Endodermal cell (in vitro differentiated cells): ENCODE results near the gene MAML2. TPM values are rescaled to one million over a fixed set of nuclear protein-coding genes. Genes with fewer than 3 reads are reported as not detected.
A peak's percentile ranks its signal among the peaks of the same experiment; 100 is the strongest.

Experiments used
- DNase-seq: peaks from one replicate; pipeline ENCODE4 v3.0.0-alpha.2; 2017
- H3K27ac ChIP-seq: 2 replicates; pipeline ENCODE4 v1.5.1; 2013; ENCODE audit warnings: mild to moderate bottlenecking, low read depth, low read length, moderate library complexity
- H3K27me3 ChIP-seq: 2 replicates; pipeline ENCODE4 v1.6.1; 2013; ENCODE audit warnings: mild to moderate bottlenecking, low read length, moderate library complexity; ENCODE audit not compliant: insufficient read depth, control insufficient read depth, poor library complexity, severe bottlenecking
- H3K36me3 ChIP-seq: 2 replicates; pipeline ENCODE4 v1.7.0; 2013; ENCODE audit warnings: mild to moderate bottlenecking, low read length, moderate library complexity; ENCODE audit not compliant: control insufficient read depth, insufficient read depth
- H3K4me1 ChIP-seq: one replicate; pipeline ENCODE4 v1.7.0; 2013; ENCODE audit warnings: low read length; ENCODE audit not compliant: control insufficient read depth, insufficient read depth
- H3K4me3 ChIP-seq: 2 replicates; pipeline ENCODE4 v1.5.1; 2013; ENCODE audit warnings: mild to moderate bottlenecking, low read length, moderate library complexity
- H3K9ac ChIP-seq: 2 replicates; pipeline ENCODE4 v1.6.1; 2013; ENCODE audit warnings: mild to moderate bottlenecking, low read length, moderate library complexity; ENCODE audit not compliant: poor library complexity, severe bottlenecking; ENCODE audit errors: extremely low read depth
- H3K9me3 ChIP-seq: 2 replicates; pipeline ENCODE4 v1.6.1; 2013; ENCODE audit warnings: mild to moderate bottlenecking, low read length, moderate library complexity; ENCODE audit not compliant: control insufficient read depth
- H3K27ac Mint-ChIP-seq: 2 replicates; pipeline ENCODE4 v1.8.0; 2020; ENCODE audit warnings: mixed read lengths
- H3K27me3 Mint-ChIP-seq: 2 replicates; pipeline ENCODE4 v1.8.0; 2021; ENCODE audit warnings: mild to moderate bottlenecking, mixed read lengths; ENCODE audit not compliant: insufficient read depth
- H3K36me3 Mint-ChIP-seq: 2 replicates; pipeline ENCODE4 v1.8.0; 2020; ENCODE audit warnings: low read depth, mixed read lengths
- H3K4me1 Mint-ChIP-seq: 2 replicates; pipeline ENCODE4 v1.8.0; 2020; ENCODE audit warnings: mixed read lengths
- H3K4me3 Mint-ChIP-seq: 2 replicates; pipeline ENCODE4 v1.8.0; 2020; ENCODE audit warnings: mild to moderate bottlenecking, moderate library complexity, mixed read lengths
- H3K9me3 Mint-ChIP-seq: 2 replicates; pipeline ENCODE4 v1.8.0; 2020; ENCODE audit warnings: mild to moderate bottlenecking, mixed read lengths
- CTCF ChIP-seq: fragments of 200-600 bp; sonication (generic); conservative IDR thresholded peaks from 2 replicates; pipeline ENCODE4 v1.5.0; 2021; ENCODE audit warnings: antibody characterized with exemption, mild to moderate bottlenecking
- WGBS, 2 experiments: methylation state at CpG; one replicate each; pipeline versions ENCODE4 v1.1.5 to v1.1.7; 2013; ENCODE audit warnings: missing lambda C conversion rate in 2 of 2, mixed read lengths in 1 of 2; ENCODE audit not compliant: insufficient coverage in 1 of 2, insufficient read length in 1 of 2; 5-methylcytosine and 5-hydroxymethylcytosine counted together
- total RNA-seq, 2 donors: library from RNA; stranded (reverse); fragmentation: NEBNext Ultra II Directional in 1 of 2; extraction: Animal tissue kit (Norgen Biotek cat#: 25700) in 1 of 2; gene quantifications; 2 replicates in 1 of 2; 3 replicates in 1 of 2; pipeline ENCODE4 v1.2.1, GENCODE V29; 2021

MAML2 gene
- total RNA-seq, 2 donors from 2014 or later = 6.6 to 8.0 TPM

- no peak for TF ChIP-seq CTCF
- Histone ChIP-seq H3K9ac (no peak overlapping the region), H3K36me3 (no peaks in the 10 kb centered on the region), H3K4me3 (no peak overlapping the region), H3K27me3 (no peaks in the 10 kb centered on the region), H3K27ac (peak overlapping the region; percentile 92), H3K4me1 (peaks cover 8% of the 10 kb centered on the region), H3K9me3 (no peaks in the 10 kb centered on the region)
- no peaks in the 10 kb centered on the region for H3K9me3 Mint-ChIP-seq
- H3K27me3 Mint-ChIP-seq = no peaks in the 10 kb centered on the region
- peaks cover 40% of the 10 kb centered on the region for H3K4me1 Mint-ChIP-seq
- no peak for DNase-seq
- no peaks in the 10 kb centered on the region for H3K36me3 Mint-ChIP-seq
- WGBS, 2 experiments = 85 to 90% methylated on average over 4 to 5 of the region's 5 CpGs
- H3K27ac Mint-ChIP-seq = no peak overlapping the region
- no peak overlapping the region for H3K4me3 Mint-ChIP-seq
Measured at GRCh38 chr11:96143041-96143521, 199.9 kb downstream of the MAML2 start.

- no peak overlapping the region for H3K9ac ChIP-seq
- Mint-ChIP-seq H3K36me3 (no peaks in the 10 kb centered on the region), H3K9me3 (no peaks in the 10 kb centered on the region), H3K27ac (no peak overlapping the region), H3K27me3 (no peaks in the 10 kb centered on the region), H3K4me3 (no peak overlapping the region), H3K4me1 (peaks cover 50% of the 10 kb centered on the region)
- DNase-seq = no peak
- H3K27ac ChIP-seq = no peak overlapping the region
- no peaks in the 10 kb centered on the region for H3K36me3 ChIP-seq
- TF ChIP-seq CTCF = no peak
- 91 to 100% methylated on average over 4 to 9 of the region's 9 CpGs for WGBS, 2 experiments
- no peaks in the 10 kb centered on the region for H3K9me3 ChIP-seq
- H3K4me1 ChIP-seq = peaks cover 8% of the 10 kb centered on the region
- no peak overlapping the region for H3K4me3 ChIP-seq
- no peaks in the 10 kb centered on the region for H3K27me3 ChIP-seq
Measured at GRCh38 chr11:96141626-96142025, 201.4 kb downstream of the MAML2 start.

- peaks cover 39% of the 10 kb centered on the region for H3K4me1 Mint-ChIP-seq
- H3K27ac Mint-ChIP-seq = no peak overlapping the region
- H3K4me3 ChIP-seq = no peak overlapping the region
Measured at GRCh38 chr11:96139691-96140090, 203.3 kb downstream of the MAML2 start.

More at GRCh38 chr11:96139691-96140090, 203.3 kb downstream of the MAML2 start:
- no peaks in the 10 kb centered on the region for H3K27me3 ChIP-seq
- no peaks in the 10 kb centered on the region for H3K9me3 ChIP-seq
- H3K36me3 Mint-ChIP-seq = no peaks in the 10 kb centered on the region
- TF ChIP-seq CTCF = no peak
- H3K9ac ChIP-seq = no peak overlapping the region
- H3K27me3 Mint-ChIP-seq = no peaks in the 10 kb centered on the region
- no peak overlapping the region for H3K4me3 Mint-ChIP-seq
- H3K27ac ChIP-seq = no peak overlapping the region
- H3K9me3 Mint-ChIP-seq = no peaks in the 10 kb centered on the region
- no peak for DNase-seq
- no peaks in the 10 kb centered on the region for H3K4me1 ChIP-seq
- WGBS, 2 experiments = 100% methylated on average over 1 to 2 of the region's 3 CpGs
- no peaks in the 10 kb centered on the region for H3K36me3 ChIP-seq
